Right cardiac atrium (tissue), 5 donors: ENCODE data around the gene MPND. TPM values are rescaled to one million over a fixed set of nuclear protein-coding genes. Genes with fewer than 3 reads are reported as not detected.

Source experiments
- ATAC-seq, 2 donors: fragments of 200-7000 bp; cut with Tn5 transposase; one replicate each; pipeline versions ENCODE4 v1.8.0 to v1.9.1; 2020; ENCODE audit warnings: moderate library complexity in 2 of 2, mild to moderate bottlenecking in 1 of 2
- DNase-seq, 3 donors: peaks; one replicate each; pipeline ENCODE4 v3.0.0-alpha.2; 2020
- H3K27ac ChIP-seq: one replicate; pipeline ENCODE4 v1.5.1; 2013; ENCODE audit warnings: mild to moderate bottlenecking, low read length, control low read depth, moderate library complexity
- H3K27me3 ChIP-seq: one replicate; pipeline ENCODE4 v1.6.1; 2013; ENCODE audit not compliant: control insufficient read depth, insufficient read depth
- H3K4me1 ChIP-seq: one replicate; pipeline ENCODE4 v1.6.1; 2013; ENCODE audit warnings: low read length; ENCODE audit not compliant: control insufficient read depth, insufficient read depth
- H3K4me3 ChIP-seq: one replicate; pipeline ENCODE4 v1.5.1; 2013; ENCODE audit warnings: low read length, control low read depth
- H3K9me3 ChIP-seq: one replicate; pipeline ENCODE4 v1.6.1; 2013; ENCODE audit warnings: low read length; ENCODE audit not compliant: control insufficient read depth
- WGBS: extraction: QIAGEN DNeasy Blood & Tissue Kit; methylation state at CpG from one replicate; pipeline ENCODE4 v1.1.7; 2013; 5-methylcytosine and 5-hydroxymethylcytosine counted together
- intact Hi-C, 4 donors: fragments of 100-400 bp; cut with DNase I; formaldehyde crosslinking; loops; one replicate each; pipeline versions ENCODE4 v1.11.0 to v1.14.0; 2022 to 2023
- polyA plus RNA-seq: library from polyadenylated mRNA; stranded (reverse); fragments of 200-250 nt; gene quantifications from one replicate; pipeline ENCODE4 v1.2.3, GENCODE V29; 2013
- total RNA-seq, 4 donors: library from RNA; stranded (reverse); fragmentation: NEBNext Ultra II Directional; extraction: Animal tissue kit (Norgen Biotek cat#: 25700); gene quantifications; one replicate each; pipeline ENCODE4 v1.2.1, GENCODE V29; 2021
- donor health status: healthy with polysubstance abuse.
- donor health status: DM: no; HTN: yes; CAD: no.
- donor health status: DM: no; HTN: no; CAD: no.
- donor health status: DM: no; HTN: yes; CAD: no; lungs with severe emphysema.
- donor health status: DM: yes; HTN: yes; CAD: no.

MPND gene
- total and polyA plus RNA-seq, 5 donors, result 22.8 to 25.8 (median 24.9) TPM

DNA sequence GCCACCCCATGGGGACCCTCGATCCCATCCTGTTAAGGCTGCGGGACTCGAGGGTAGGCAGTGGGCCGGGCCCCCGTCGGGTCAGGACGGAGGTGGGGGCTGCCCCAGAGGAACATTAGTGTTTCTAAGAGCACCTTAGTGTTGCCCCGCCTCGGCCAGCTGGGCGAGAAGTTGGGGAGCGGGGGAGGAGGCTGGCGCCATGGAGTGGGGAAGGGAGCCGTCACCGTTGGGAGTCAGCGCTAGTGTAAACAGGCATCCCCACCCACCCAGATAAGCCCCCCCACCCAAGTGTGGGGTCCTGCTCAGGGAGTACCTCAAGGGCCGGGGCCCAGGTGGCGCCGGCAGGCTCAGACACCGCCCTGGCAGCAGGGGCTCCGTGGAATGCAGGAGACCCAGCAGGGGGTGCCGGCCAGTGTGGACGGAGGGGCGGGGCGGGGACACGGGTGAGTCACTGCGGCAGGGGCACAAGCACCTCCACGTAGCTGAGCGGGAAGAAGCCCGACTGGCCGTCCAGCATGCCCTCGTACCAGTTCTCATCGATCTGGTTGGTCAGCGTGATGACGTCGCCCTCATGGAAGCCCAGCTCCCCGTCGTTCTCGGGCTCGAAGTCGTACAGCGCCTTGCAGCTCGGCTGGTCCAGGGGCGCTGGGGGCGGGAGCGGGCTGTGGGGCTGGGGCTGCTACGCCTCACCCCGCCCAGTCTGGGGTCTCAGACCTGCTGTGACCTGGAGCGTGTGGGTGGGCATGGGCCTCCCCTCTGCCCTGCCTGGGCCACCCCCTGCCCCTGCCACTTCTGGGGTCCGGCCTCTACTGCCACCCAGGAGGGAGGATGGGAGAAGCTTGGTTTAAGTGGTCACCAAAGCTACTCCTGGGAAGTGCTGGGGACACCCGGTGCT, 18.0 kb downstream of the MPND start:
- DNase-seq, result peak in 2 of 3 donors; percentile 47 to 63
- no peaks in the 10 kb centered on the region for H3K4me1 ChIP-seq
- intact Hi-C loops, result no loop called here
- no peaks in the 10 kb centered on the region for H3K27me3 ChIP-seq
- ATAC-seq, result no peak
- H3K4me3 ChIP-seq, result no peak overlapping the region
- H3K27ac ChIP-seq, result no peak overlapping the region
- H3K9me3 ChIP-seq, result no peaks in the 10 kb centered on the region
- 86% methylated on average over 50 of the region's 50 CpGs for WGBS

DNA sequence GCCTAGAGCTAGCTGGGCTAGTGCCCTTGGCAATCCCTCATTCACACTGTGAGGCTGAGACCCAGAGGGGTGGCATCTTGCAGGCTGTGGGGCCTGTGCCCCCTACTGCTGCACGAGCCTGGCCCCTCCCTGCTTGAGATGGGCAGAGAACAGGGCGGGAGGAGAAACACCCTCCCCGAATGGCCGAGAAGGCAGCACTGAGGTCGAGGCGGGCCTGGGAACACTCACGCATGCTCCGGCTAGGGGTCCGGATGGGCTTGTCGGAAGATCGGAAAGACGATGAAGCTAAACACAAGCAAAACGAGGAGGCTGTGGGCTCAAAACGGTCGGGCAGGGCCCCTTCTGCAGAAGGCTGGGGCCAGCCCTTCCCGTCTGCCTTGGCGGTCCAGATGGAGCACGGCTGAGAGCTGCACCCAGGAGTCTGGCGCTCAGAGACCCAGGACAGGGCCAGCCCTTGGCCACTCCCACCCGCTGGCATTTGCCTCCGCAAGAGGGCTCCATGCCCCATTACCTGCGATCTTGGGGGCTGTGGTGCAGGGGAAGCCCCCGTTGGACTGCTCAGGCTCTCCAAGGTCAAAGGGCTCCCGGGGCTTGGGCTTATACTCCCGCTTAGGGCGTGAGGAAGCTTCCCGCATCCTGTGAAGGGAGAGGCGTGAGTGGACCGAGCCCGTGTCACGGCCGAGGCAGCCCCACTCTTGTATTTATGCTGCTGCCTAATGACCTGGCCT, 18.9 kb downstream of the MPND start:
- H3K4me3 ChIP-seq, result no peak overlapping the region
- no peak overlapping the region for H3K27ac ChIP-seq
- 84% methylated on average over 32 of the region's 32 CpGs for WGBS
- no peaks in the 10 kb centered on the region for H3K27me3 ChIP-seq
- DNase-seq (peak in 1 of 3 donors; percentile 33), ATAC-seq (no peak)
- no peaks in the 10 kb centered on the region for H3K4me1 ChIP-seq
- intact Hi-C loops, result no loop called here
- no peaks in the 10 kb centered on the region for H3K9me3 ChIP-seq

DNA sequence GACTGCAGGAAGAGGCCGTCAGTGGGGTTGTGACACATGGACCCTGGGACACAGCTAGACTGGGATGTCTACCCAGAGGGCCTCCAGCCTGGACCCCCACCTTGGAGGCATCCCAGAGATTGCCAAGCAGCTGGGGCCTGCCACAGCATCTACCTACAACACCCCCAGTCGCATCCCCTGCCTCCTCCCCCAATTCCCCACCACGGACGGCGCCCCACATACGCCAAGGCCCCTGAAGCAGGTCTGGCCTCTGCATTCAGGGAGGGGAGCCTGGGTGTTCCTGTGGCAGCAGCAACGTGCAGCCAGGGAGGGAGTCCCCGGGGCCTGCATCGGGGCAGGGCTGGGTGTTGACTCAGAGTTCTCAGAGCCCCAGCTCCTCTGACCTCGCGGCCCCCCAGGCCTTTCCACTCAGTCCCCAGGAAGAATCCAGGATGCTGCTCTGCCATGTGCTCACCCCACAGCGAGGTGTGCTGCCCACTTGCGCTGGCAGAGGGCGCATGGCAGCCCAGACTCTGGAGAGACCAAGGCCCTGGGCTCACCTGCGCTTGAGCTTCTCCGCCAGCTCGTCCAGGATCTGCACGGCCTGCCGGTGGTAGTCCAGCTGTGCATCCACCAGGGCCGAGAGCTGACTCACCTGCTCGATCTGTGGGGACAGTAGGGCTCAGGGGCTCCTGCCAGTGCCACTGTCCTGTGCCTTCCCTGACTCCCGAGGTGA, 19.6 kb downstream of the MPND start:
- no peaks in the 10 kb centered on the region for H3K9me3 ChIP-seq
- no peak overlapping the region for H3K4me3 ChIP-seq
- no peaks in the 10 kb centered on the region for H3K27me3 ChIP-seq
- WGBS, result 84% methylated on average over 22 of the region's 22 CpGs
- intact Hi-C loops, result no loop called here
- peak in 1 of 3 donors; percentile 61 for DNase-seq
- H3K27ac ChIP-seq, result no peak overlapping the region
- ATAC-seq, result no peak
- peaks cover 2% of the 10 kb centered on the region for H3K4me1 ChIP-seq

DNA sequence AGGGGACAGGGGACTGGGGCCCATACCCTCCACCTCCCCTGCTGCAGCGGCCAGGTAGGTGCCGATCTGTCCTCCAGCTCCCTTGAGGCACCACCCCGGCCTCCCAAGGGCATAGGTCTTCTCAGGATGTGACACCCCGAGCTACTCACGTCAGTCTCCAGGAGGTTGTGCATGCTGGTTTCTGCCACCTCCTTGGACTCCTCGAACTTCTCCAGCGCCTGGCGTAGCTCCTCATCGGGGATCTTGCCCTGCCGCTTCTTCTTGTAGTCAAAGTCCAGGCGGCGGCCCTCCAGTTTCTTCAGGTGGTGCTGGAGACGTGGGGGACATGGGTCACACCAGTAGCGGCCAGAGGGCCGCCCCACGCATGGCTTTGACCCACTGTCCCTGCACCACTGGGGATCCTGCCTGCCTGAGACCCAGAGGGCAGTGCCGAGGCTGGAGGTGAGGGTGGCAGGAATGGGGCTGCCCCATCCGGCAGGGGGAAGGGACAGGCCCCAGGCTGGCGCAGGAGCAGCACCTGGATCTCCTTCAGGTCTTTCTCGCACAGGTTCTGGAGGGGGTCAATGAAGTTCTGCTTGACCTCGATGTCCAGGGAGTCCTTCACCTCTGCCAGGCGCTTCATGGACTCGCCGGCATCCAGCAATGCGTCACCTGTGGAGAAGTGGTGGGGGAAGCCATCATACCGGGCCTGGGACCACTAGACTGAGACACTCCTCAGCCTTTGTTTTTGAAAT, 20.4 kb downstream of the MPND start:
- Histone ChIP-seq H3K9me3 (no peaks in the 10 kb centered on the region), H3K27ac (no peak overlapping the region), H3K4me1 (peaks cover 5% of the 10 kb centered on the region), H3K27me3 (no peaks in the 10 kb centered on the region), H3K4me3 (no peak overlapping the region)
- ATAC-seq (no peak), DNase-seq (peak in 1 of 3 donors; percentile 63)
- intact Hi-C loops, result no loop called here
- 91% methylated on average over 26 of the region's 26 CpGs for WGBS

DNA sequence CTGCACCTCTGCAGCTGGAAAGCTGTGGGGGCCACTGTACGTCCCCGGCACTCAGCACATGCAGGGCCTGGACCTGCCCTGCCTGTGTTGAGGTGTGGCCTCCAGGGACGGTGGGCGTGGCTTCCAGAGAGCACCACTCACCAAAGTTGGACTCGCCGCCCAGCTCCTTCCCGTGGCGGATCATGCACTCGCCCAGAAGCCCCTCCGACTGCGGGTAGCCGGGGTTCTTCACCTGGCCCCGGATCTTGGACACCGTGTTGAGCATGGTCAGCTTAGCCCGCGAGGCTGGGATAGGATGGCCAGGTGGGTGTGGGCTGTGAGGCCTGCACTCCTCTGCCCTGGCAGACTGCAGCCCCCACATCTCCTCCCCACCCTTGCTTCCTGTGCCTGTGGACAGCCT, 22.0 kb downstream of the MPND start:
- Histone ChIP-seq H3K27me3 (no peaks in the 10 kb centered on the region), H3K9me3 (no peaks in the 10 kb centered on the region), H3K27ac (no peak overlapping the region), H3K4me1 (peaks cover 6% of the 10 kb centered on the region), H3K4me3 (no peak overlapping the region)
- DNase-seq (peak in 1 of 3 donors; percentile 67), ATAC-seq (no peak)
- intact Hi-C loops, result no loop called here
- WGBS, result 81% methylated on average over 16 of the region's 16 CpGs

DNA sequence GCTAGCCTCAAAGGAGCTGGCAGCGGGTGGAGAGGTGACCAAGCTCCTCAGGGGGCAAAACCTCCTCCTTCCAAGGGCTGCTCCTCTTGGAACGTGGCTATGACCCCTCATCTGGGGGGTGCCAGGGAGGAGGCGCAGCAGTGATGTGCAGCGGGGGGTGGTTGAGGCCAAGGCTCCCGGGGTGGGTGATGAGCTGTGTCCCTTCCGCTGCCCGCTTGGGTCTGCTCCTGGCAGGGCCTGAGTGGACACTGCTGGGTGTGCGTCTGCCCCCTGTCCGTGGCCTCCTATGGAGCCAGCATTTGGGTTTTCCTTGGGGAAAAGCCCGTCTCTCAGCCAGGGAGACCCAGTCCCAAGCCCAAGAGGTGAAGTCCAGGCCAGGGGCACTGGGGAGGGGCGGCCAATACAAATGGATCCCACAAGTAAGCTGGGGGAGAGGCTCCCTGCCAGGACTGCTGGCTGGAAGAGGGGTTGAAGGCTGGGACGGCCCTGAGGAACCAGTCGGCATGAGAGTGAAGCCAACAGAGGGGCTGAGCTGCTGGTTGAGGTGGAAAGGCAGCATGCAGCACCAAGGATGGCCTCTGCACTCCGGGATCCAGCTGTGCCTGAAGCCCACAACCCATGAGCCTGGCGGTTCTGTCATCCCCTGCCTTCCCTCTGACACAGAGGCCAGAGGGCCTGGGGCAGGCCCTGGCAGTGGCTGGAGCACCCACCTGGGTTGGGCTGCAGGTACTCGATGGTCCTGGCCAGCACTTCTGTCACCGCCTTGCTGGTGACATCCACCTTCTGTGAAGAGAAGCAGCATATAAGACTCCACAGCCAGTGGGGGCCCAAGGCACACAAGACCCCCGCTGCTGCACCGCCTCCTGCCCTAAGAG, 22.7 kb downstream of the MPND start:
- DNase-seq, result peak in 1 of 3 donors; percentile 57
- H3K27ac ChIP-seq, result no peak overlapping the region
- no peaks in the 10 kb centered on the region for H3K9me3 ChIP-seq
- H3K4me3 ChIP-seq, result no peak overlapping the region
- H3K27me3 ChIP-seq, result no peaks in the 10 kb centered on the region
- 91% methylated on average over 19 of the region's 19 CpGs for WGBS
- ATAC-seq, result no peak
- intact Hi-C loops, result no loop called here
- peaks cover 9% of the 10 kb centered on the region for H3K4me1 ChIP-seq

DNA sequence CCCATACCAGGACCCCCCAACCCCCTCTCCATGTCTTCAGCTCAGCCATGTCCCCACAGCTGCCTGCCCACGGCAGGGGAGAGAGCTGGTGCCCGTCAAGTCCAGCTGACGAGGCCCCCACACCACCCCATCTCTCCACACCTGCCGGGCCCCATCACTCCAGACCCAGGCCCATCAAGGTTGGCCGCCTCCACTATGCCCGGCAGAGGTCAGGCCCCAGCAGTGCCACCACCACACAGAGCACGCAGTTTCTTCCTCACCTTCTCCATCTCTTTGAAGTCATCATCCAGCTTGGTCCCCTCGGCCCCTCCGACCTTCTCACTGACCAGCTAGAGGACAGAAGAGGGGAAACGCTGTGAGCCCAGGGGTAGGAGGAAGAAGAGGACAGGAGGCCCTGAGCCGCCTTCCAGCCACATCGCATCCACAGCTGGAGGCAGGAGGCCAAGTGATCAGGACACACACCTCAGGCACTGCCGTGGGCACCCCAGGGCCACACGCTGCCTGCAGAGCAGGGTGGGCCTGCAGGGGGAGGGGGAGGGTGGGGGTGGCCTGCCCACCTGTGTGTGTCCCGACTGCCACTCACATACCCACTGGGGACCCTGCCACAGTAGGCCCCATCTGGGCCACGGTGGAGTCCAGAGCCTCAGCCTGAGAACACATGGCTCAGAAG, 23.4 kb downstream of the MPND start:
- Histone ChIP-seq H3K4me3 (no peak overlapping the region), H3K4me1 (peaks cover 12% of the 10 kb centered on the region), H3K27me3 (no peaks in the 10 kb centered on the region), H3K27ac (no peak overlapping the region), H3K9me3 (no peaks in the 10 kb centered on the region)
- no peak for ATAC-seq
- WGBS, result 82% methylated on average over 16 of the region's 16 CpGs
- intact Hi-C loops, result no loop called here
- peak in 1 of 3 donors; percentile 50 for DNase-seq

DNA sequence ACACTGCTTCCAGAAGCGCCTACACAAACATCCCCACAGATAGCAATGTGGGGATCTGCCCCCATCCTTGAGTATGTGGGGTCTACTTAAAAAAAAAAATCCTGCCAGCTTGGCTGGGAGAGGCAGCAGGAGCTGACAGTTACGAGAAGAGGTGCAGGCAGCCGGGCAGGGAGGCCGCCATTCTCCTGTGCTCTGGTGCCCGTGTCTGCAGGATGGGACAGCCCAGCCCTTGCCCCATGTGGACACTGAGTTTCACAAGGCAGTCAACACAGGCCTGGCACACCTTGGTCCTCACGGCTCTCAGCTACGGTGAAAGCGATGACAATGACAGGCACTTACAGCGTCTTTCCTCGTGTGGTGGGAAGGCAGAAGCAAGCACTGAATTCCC, 24.0 kb downstream of the MPND start:
- Histone ChIP-seq H3K27me3 (no peaks in the 10 kb centered on the region), H3K9me3 (no peaks in the 10 kb centered on the region), H3K27ac (no peak overlapping the region), H3K4me1 (peaks cover 12% of the 10 kb centered on the region), H3K4me3 (no peak overlapping the region)
- 81% methylated on average over 10 of the region's 10 CpGs for WGBS
- ATAC-seq (no peak), DNase-seq (peak in 1 of 3 donors; percentile 33)
- intact Hi-C loops, result no loop called here

DNA sequence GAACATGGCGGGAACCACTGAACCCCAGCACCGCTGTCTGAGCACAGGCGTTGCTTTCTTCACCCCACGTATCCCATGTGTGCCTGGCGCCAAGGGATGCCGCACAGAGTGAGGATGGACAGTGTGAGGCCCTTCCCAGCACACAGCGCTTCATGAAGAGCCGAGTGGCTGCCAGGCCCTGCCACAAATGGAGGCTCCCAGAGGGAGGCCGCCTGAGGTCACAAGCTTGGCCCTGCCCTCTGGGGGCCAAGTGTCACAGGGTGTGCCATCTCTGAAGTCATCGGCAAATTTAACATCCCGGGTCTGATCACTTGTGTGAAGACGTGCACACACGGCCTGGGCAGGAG, 24.4 kb downstream of the MPND start:
- H3K4me1 ChIP-seq, result peaks cover 15% of the 10 kb centered on the region
- H3K27me3 ChIP-seq, result no peaks in the 10 kb centered on the region
- H3K27ac ChIP-seq, result peak overlapping the region; percentile 5
- intact Hi-C loops, result no loop called here
- ATAC-seq (peak in 1 of 2 donors; percentile 1), DNase-seq (peak in 1 of 3 donors; percentile 60)
- H3K9me3 ChIP-seq, result no peaks in the 10 kb centered on the region
- no peak overlapping the region for H3K4me3 ChIP-seq
- 55% methylated on average over 13 of the region's 13 CpGs for WGBS
